GM21381 (cell line): Measurements from ENCODE around the gene PRL.

Source experiments
- ATAC-seq: cut with Tn5 transposase; IDR thresholded peaks from one replicate; pipeline ENCODE4 v1.9.1; 2021; ENCODE audit warnings: mild to moderate bottlenecking, moderate library complexity; ENCODE audit not compliant: unreplicated experiment

Gene PRL

DNA sequence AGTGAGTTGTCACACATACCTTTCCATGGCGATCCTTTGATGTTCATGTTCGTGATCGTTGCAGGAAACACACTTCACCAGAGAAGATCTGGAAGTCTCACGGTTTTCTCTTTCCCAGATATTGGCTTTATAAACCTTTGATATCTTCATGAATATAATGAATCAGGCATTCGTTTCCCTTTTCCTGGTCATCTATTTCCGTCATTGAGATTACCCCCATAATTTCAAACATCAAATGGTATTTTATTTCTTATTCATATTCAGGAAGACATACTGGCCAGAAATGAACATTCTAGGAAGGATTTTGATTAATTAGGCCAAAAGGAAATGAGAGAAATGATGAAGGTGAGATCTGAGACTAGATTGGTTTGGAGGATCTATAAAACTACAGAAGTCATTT is at the start of gene PRL:
Gene PRL, minus strand, starts transcription at position 101 of the 400 bp plus-strand sequence. Its CDS starts 54 bp downstream, at position 47.
- ATAC-seq, result no peak

DNA sequence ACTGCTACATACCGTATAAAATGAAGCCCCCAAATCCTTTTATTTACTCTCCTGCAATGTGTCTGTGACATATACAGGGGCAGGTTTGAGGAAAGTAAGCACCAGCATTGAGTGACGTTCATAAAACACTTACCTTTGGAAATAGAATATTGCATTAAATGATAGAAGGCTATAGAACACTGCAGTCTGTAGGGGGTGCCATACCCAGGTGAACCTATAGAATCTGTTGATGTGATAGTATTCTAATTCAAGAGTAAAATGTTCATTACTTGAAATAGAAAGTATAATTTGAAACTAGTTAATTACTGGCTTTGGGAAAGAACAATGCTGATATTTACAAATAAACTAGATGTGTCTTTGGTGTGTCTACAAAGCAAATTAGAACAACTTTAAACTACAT is 47.0 kb upstream of the PRL start:
- ATAC-seq, result no peak

DNA sequence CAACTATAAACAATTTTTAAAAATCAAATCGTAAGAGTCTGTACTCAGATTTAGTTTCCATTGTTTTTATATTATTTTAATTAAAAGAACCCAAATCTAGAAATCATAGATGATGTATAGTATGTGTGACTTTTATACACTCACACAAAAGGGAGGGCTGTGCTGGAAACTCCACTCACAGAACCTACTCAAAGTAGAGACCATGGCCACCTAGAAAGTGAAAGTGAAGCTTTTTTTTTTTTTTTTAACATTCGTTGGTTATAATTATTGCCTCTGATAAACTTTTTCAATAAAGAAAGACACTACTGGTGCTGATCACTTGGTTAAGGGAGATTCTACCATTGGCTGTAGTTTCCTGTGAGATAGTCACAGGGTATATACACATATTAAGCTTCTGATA is 37.9 kb upstream of the PRL start:
- no peak for ATAC-seq

- ATAC-seq, result no peak
Observed at GRCh38 chr6:22333802-22334201, 37.0 kb upstream of the PRL start.

GRCh38 chr6:22332711-22333110 is 35.9 kb upstream of the PRL start:
- no peak for ATAC-seq

GRCh38 chr6:22332216-22332615 is 35.4 kb upstream of the PRL start:
- no peak for ATAC-seq

- no peak for ATAC-seq
Observed at GRCh38 chr6:22330941-22331340, 34.1 kb upstream of the PRL start.

DNA sequence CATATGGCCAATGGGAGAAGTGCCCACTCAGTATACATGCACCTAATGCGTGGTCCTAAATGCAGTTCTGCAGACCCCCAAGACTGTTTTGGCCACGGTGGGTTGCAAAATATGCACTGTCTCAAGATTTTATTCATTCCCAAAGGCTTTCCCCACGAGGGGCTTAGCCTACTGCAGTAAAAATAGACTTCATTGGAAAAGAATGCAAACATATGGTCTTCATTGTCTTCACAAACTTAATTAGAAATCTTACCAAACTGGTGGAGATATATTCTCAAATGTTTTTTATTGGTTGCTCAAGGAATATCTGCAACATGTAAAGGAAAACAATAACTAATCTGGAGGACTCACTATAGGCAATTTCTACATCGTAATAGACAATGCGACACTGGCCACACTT is 31.6 kb upstream of the PRL start:
- no peak for ATAC-seq

DNA sequence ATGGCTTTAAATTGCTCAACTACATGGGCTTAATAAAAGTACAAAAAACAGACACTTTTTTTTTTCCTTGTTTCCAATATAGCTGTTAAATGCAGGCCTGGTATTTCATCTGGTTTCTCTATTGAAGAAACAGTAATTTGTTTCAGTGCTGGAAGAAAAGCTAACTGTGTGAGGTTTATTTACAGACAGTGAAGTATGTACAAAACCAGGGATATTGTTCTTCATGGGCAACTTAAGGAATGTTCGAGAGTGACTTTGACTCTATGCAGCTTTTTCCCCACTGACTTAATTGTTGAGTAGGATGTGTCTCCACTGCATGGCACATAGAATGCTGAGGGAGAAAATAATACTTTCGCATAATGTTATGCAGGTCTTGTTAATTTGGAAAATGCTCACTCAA is 31.0 kb upstream of the PRL start:
- no peak for ATAC-seq

GRCh38 chr6:22326500-22326899 is 29.7 kb upstream of the PRL start:
- no peak for ATAC-seq

DNA sequence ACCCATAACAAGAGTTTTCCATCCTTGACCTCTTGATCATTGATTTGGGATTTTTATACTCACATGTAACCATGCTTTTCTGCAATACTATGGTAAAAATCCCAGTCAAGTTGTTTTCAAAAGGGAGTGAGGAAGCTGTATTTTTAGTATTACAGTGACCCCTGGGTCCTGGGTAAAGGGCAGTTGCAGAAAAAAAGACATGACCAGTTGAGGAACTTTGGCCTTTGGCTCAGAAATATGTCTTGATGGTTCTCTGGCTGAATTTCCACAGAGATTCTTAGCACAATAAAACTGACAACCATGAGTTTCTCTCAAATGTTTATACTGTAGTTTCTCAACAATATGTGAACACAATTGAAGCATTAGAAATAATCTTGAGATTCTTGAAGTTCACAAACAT is 28.6 kb upstream of the PRL start:
- ATAC-seq, result no peak

GRCh38 chr6:22323848-22324247 is 27.0 kb upstream of the PRL start:
- no peak for ATAC-seq

- no peak for ATAC-seq
Observed at GRCh38 chr6:22322103-22323030, 25.5 kb upstream of the PRL start.

- no peak for ATAC-seq
Observed at GRCh38 chr6:22320750-22321149, 23.9 kb upstream of the PRL start.

DNA sequence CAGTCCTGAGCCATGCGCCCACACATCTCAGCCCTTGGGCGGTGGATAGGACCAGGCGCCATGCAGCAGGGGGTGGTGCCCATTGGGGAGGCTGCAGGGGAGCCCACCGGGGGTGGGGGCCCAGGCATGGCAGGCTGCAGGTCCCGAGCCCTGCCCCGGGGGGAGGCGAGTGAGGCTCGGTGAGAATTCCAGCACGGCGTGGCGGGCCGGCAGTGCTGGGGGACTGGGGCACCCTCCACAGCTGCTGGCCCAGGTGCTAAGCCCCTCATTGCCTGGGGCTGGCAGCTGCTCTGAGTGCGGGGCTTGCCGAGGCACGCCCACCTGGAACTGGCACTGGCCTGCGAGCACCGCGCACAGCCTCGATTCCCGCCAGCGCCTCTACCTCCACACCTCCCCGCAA is 21.6 kb upstream of the PRL start:
- no peak for ATAC-seq

GRCh38 chr6:22313796-22314195 is 17.0 kb upstream of the PRL start:
- no peak for ATAC-seq

- no peak for ATAC-seq
Observed at GRCh38 chr6:22308939-22309338, 12.1 kb upstream of the PRL start.

GRCh38 chr6:22306741-22307466 is 10.1 kb upstream of the PRL start:
- no peak for ATAC-seq

- no peak for ATAC-seq
Observed at GRCh38 chr6:22302838-22303237, 6.0 kb upstream of the PRL start.

- no peak for ATAC-seq
Observed at GRCh38 chr6:22300273-22300998, 3.6 kb upstream of the PRL start.

- no peak for ATAC-seq
Observed at GRCh38 chr6:22298475-22298890, 1.6 kb upstream of the PRL start.
